ENCODE measurements around the gene UPK3A. TPM values are rescaled to one million over a fixed set of nuclear protein-coding genes. Genes with fewer than 3 reads are reported as not detected.
"Not testable (repeated sequence)": the region's sequence is repeated elsewhere in the genome, so short reads cannot be mapped to it uniquely, and the experiment has no call there.

Gene UPK3A
- total RNA-seq, 1 donor from 2014 or later: 0.40 TPM

GRCh38 chr22:45318558-45319323 is 34.0 kb downstream of the UPK3A start:
- no peak for DNase-seq (ENCODE audit: low spot score)
- intact Hi-C loops (cut with DNase I): loop anchor here (5.0 kb wide), 1 partner anchor 119 kb away; no protein-coding TSS in a partner anchor

GRCh38 chr22:45319324-45319685 is 34.6 kb downstream of the UPK3A start:
- intact Hi-C loops (cut with DNase I): loop anchor here (5.0 kb wide), 1 partner anchor 118 kb away; no protein-coding TSS in a partner anchor
- no peak for DNase-seq (ENCODE audit: low spot score)

GRCh38 chr22:45320357-45320976 is 35.7 kb downstream of the UPK3A start:
- DNase-seq (ENCODE audit: low spot score): no peak
- intact Hi-C loops (cut with DNase I): no loop called here

- no peak for DNase-seq (ENCODE audit: low spot score)
- intact Hi-C loops (cut with DNase I): no loop called here
Measured at GRCh38 chr22:45321827-45322226, 37.1 kb downstream of the UPK3A start.

GRCh38 chr22:45322873-45323525 is 38.2 kb downstream of the UPK3A start:
- DNase-seq (ENCODE audit: low spot score): no peak
- intact Hi-C loops (cut with DNase I): no loop called here

- intact Hi-C loops (cut with DNase I): no loop called here
- DNase-seq (ENCODE audit: low spot score): no peak
Measured at GRCh38 chr22:45323695-45324094, 38.9 kb downstream of the UPK3A start.

GRCh38 chr22:45324311-45324711 is 39.6 kb downstream of the UPK3A start:
- intact Hi-C loops (cut with DNase I): no loop called here
- no peak for DNase-seq (ENCODE audit: low spot score)

GRCh38 chr22:45328261-45328660 is 43.5 kb downstream of the UPK3A start:
- intact Hi-C loops (cut with DNase I): not testable (repeated sequence)

GRCh38 chr22:45328822-45329529 is 44.2 kb downstream of the UPK3A start:
- intact Hi-C loops (cut with DNase I): no loop called here
- peak; percentile 39 for DNase-seq (ENCODE audit: low spot score)

More at GRCh38 chr22:45328261-45328660, 43.5 kb downstream of the UPK3A start:
- DNase-seq (ENCODE audit: low spot score): not testable (repeated sequence)

GRCh38 chr22:45329530-45329936 is 44.8 kb downstream of the UPK3A start:
- intact Hi-C loops (cut with DNase I): no loop called here
- DNase-seq (ENCODE audit: low spot score): peak; percentile 91

GRCh38 chr22:45330548-45330947 is 45.8 kb downstream of the UPK3A start:
- intact Hi-C loops (cut with DNase I): no loop called here
- DNase-seq (ENCODE audit: low spot score): peak; percentile 29

GRCh38 chr22:45331486-45331885 is 46.7 kb downstream of the UPK3A start:
- DNase-seq (ENCODE audit: low spot score): peak; percentile 55
- intact Hi-C loops (cut with DNase I): no loop called here

- DNase-seq (ENCODE audit: low spot score): peak; percentile 53
- intact Hi-C loops (cut with DNase I): no loop called here
Measured at GRCh38 chr22:45332001-45332400, 47.3 kb downstream of the UPK3A start.

GRCh38 chr22:45334068-45334467 is 49.3 kb downstream of the UPK3A start:
- intact Hi-C loops (cut with DNase I): no loop called here
- no peak for DNase-seq (ENCODE audit: low spot score)

GRCh38 chr22:45334528-45334927 is 49.8 kb downstream of the UPK3A start:
- DNase-seq (ENCODE audit: low spot score): no peak
- intact Hi-C loops (cut with DNase I): no loop called here

- intact Hi-C loops (cut with DNase I): no loop called here
- DNase-seq (ENCODE audit: low spot score): peak; percentile 86
Measured at GRCh38 chr22:45335021-45335818, 50.5 kb downstream of the UPK3A start.

- no peak for DNase-seq (ENCODE audit: low spot score)
- intact Hi-C loops (cut with DNase I): no loop called here
Measured at GRCh38 chr22:45335854-45336522, 51.2 kb downstream of the UPK3A start.

- no peak for DNase-seq (ENCODE audit: low spot score)
- intact Hi-C loops (cut with DNase I): no loop called here
Measured at GRCh38 chr22:45336971-45337431, 52.3 kb downstream of the UPK3A start.

GRCh38 chr22:45337536-45337935 is 52.8 kb downstream of the UPK3A start:
- intact Hi-C loops (cut with DNase I): no loop called here
- no peak for DNase-seq (ENCODE audit: low spot score)

Data from cardiac septum (tissue), 1 donor.